ENCODE data around the gene CHML. TPM values are rescaled to one million over a fixed set of nuclear protein-coding genes. Genes with fewer than 3 reads are reported as not detected.

The CHML gene
- total and polyA plus RNA-seq, 7 donors = 1.6 to 8.0 (median 6.1) TPM

DNA sequence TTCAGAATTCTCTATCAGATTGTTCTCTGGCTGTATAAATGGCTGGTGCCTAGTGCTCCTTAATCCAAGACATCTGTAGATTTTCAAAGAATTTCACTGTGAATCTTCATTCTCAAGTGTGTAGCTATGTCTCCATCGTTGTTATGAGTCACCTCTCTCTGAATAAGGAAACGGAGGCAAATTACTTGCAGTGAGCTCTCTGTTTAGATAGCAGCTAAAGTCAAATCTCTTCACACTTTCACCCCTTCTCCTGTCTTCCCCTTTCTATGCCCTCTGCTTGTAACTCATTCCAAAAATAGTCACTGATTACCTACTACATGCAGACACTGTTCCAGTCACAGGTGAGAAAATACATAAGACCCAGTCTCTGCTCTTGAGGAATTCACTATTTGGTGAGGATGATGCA is 39.7 kb downstream of the CHML start:
- DNase-seq = no peak
- Histone ChIP-seq H3K27me3 (no peaks in the 10 kb centered on the region), H3K4me1 (no peaks in the 10 kb centered on the region), H3K27ac (no peak overlapping the region), H3K9me3 (no peaks in the 10 kb centered on the region), H3K4me3 (no peak overlapping the region), H3K36me3 (no peaks in the 10 kb centered on the region)
- 58 to 67% methylated on average over 2 of the region's 2 CpGs for WGBS, 2 donors
- no peak for TF ChIP-seq CTCF (IDR thresholded peaks at IDR 0.05)
- no peak for TF ChIP-seq POLR2A (IDR thresholded peaks at IDR 0.05)
- no peak for TF ChIP-seq EP300 (IDR thresholded peaks at IDR 0.05)
- TF ChIP-seq POLR2AphosphoS5 (IDR thresholded peaks at IDR 0.05) = no peak
- intact Hi-C loops (cut with DNase I) = no loop called here

GRCh38 chr1:241598249-241598648 is 41.9 kb downstream of the CHML start:
- H3K9me3 ChIP-seq = no peaks in the 10 kb centered on the region
- no peak for DNase-seq
- TF ChIP-seq CTCF (IDR thresholded peaks at IDR 0.05) (no peak), EP300 (IDR thresholded peaks at IDR 0.05) (no peak), POLR2A (IDR thresholded peaks at IDR 0.05) (no peak), POLR2AphosphoS5 (IDR thresholded peaks at IDR 0.05) (no peak)
- WGBS, 2 donors = 83 to 93% methylated on average over 3 of the region's 3 CpGs
- no peaks in the 10 kb centered on the region for H3K36me3 ChIP-seq
- H3K27me3 ChIP-seq = no peaks in the 10 kb centered on the region
- no peaks in the 10 kb centered on the region for H3K4me1 ChIP-seq
- intact Hi-C loops (cut with DNase I) = no loop called here
- no peak overlapping the region for H3K4me3 ChIP-seq
- no peak overlapping the region for H3K27ac ChIP-seq

DNA sequence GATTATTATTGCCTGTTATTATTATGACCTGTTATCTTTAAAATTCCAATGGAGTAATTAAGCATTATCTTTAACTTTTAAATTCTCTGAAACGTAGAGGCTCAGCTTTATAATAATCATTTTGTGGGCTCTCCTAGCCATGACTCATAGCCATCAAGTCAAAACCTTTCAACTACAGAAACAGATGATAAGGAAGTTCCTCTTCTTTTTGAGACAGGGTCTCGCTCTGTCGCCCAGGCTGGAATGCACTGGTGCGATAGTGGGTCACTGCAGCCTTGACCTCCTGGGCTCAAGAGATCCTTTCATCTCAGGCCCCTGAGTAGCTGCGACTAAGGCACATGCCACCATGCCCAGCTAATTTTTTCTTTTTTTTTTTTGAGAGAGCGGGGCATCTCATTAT is 43.5 kb downstream of the CHML start:
- Histone ChIP-seq H3K27me3 (no peaks in the 10 kb centered on the region), H3K27ac (no peak overlapping the region), H3K36me3 (no peaks in the 10 kb centered on the region), H3K4me3 (no peak overlapping the region), H3K9me3 (no peaks in the 10 kb centered on the region), H3K4me1 (no peaks in the 10 kb centered on the region)
- no peak for DNase-seq
- intact Hi-C loops (cut with DNase I) = no loop called here
- WGBS, 2 donors = 81 to 93% methylated on average over 6 of the region's 6 CpGs
- no peak for TF ChIP-seq POLR2A (IDR thresholded peaks at IDR 0.05)
- TF ChIP-seq POLR2AphosphoS5 (IDR thresholded peaks at IDR 0.05) = no peak
- TF ChIP-seq EP300 (IDR thresholded peaks at IDR 0.05) = no peak
- TF ChIP-seq CTCF (IDR thresholded peaks at IDR 0.05) = no peak

- Histone ChIP-seq H3K4me3 (no peak overlapping the region), H3K27me3 (no peaks in the 10 kb centered on the region), H3K9me3 (no peaks in the 10 kb centered on the region), H3K27ac (no peak overlapping the region), H3K4me1 (no peaks in the 10 kb centered on the region), H3K36me3 (no peaks in the 10 kb centered on the region)
- WGBS, 2 donors = 94 to 95% methylated on average over 1 of the region's 1 CpG
- no peak for TF ChIP-seq EP300 (IDR thresholded peaks at IDR 0.05)
- no peak for TF ChIP-seq POLR2AphosphoS5 (IDR thresholded peaks at IDR 0.05)
- no peak for TF ChIP-seq POLR2A (IDR thresholded peaks at IDR 0.05)
- TF ChIP-seq CTCF (IDR thresholded peaks at IDR 0.05) = no peak
- intact Hi-C loops (cut with DNase I) = no loop called here
- no peak for DNase-seq
These were observed 47.0 kb downstream of the CHML start for GRCh38 chr1:241593186-241593585.

- WGBS, 2 donors = 83 to 89% methylated on average over 3 of the region's 3 CpGs
- no peak for DNase-seq
- Histone ChIP-seq H3K9me3 (no peaks in the 10 kb centered on the region), H3K4me1 (no peaks in the 10 kb centered on the region), H3K27me3 (no peaks in the 10 kb centered on the region), H3K4me3 (no peak overlapping the region), H3K27ac (no peak overlapping the region), H3K36me3 (no peaks in the 10 kb centered on the region)
- no peak for TF ChIP-seq EP300 (IDR thresholded peaks at IDR 0.05)
- no peak for TF ChIP-seq CTCF (IDR thresholded peaks at IDR 0.05)
- no peak for TF ChIP-seq POLR2A (IDR thresholded peaks at IDR 0.05)
- no peak for TF ChIP-seq POLR2AphosphoS5 (IDR thresholded peaks at IDR 0.05)
- intact Hi-C loops (cut with DNase I) = no loop called here
These were observed 47.8 kb downstream of the CHML start for GRCh38 chr1:241592273-241592958.

Data from sigmoid colon (tissue), 7 donors.